ENCODE data around the gene ATP6V0A1. TPM values are rescaled to one million over a fixed set of nuclear protein-coding genes. Genes with fewer than 3 reads are reported as not detected.

The ATP6V0A1 gene
- total RNA-seq, 1 experiment from 2014 or later, result 0.07 TPM

DNA sequence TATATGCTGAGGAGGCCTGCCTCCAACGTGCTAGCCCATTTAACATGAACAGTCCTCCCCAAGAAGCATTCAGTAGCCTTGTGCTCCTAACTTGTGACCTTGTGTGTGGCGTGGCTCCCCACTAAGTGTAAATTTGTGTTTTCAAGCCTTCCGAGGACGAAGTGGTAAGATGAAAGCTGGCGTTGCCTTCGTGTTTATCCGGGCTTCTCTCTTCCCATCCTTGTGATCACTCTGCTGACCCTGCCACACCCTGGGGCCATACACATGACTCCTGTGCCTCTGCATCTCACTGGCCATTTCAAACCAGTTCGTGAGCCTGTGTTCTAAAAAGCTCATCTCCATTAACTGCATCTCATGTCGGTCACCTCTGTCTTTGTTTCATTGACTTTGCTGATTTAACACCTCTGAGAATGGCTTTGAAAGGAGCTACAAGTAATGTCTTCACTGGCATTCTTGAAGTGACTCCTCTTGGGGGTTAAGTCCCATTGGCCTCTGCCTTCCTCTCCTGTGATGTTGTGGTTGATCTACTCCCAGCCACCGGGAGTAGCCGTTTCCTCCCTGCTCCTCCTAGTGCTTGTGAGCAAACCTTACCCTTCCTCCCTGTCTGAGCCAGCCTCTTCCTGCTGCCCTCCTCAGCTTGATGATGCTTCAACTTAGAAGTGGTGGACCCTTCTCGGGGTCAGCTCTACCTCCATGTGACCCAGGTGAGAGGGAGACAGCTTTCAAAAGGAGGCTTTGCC, 49.9 kb downstream of the ATP6V0A1 start:
- Histone ChIP-seq H3K79me2 (ENCODE audit: low read length) (no peaks in the 10 kb centered on the region), H4K20me1 (ENCODE audit: low read length) (no peaks in the 10 kb centered on the region), H3K4me2 (ENCODE audit: low read length) (no peak overlapping the region), H3K4me1 (ENCODE audit: insufficient read depth, low read length) (no peaks in the 10 kb centered on the region), H3K36me3 (ENCODE audit: low read depth, low read length) (no peaks in the 10 kb centered on the region), H2AFZ (ENCODE audit: low read length) (no peak overlapping the region), H3F3A (ENCODE audit: low read length, unreplicated experiment) (no peaks in the 10 kb centered on the region), H3K9me3 (ENCODE audit: low read length) (no peaks in the 10 kb centered on the region), H3K4me3 (ENCODE audit: low read length) (no peak overlapping the region), H3K9me2 (replicated peaks; ENCODE audit: low read length) (no peaks in the 10 kb centered on the region), H3K27me3 (ENCODE audit: low read length) (no peaks in the 10 kb centered on the region), H3K9ac (ENCODE audit: low read length) (no peak overlapping the region), H3K27ac (ENCODE audit: low read length) (no peak overlapping the region)
- no TSS peak for BruUV-seq (replicated peaks)
- DNase-seq, result no peak
- TF ChIP-seq EZH2 (IDR thresholded peaks at IDR 0.05; ENCODE audit: low read length, unreplicated experiment) (no peak), EZH2phosphoT487 (IDR thresholded peaks at IDR 0.05; ENCODE audit: borderline replicate concordance, low read length) (no peak)
- TF ChIP-seq, protein P1, sequence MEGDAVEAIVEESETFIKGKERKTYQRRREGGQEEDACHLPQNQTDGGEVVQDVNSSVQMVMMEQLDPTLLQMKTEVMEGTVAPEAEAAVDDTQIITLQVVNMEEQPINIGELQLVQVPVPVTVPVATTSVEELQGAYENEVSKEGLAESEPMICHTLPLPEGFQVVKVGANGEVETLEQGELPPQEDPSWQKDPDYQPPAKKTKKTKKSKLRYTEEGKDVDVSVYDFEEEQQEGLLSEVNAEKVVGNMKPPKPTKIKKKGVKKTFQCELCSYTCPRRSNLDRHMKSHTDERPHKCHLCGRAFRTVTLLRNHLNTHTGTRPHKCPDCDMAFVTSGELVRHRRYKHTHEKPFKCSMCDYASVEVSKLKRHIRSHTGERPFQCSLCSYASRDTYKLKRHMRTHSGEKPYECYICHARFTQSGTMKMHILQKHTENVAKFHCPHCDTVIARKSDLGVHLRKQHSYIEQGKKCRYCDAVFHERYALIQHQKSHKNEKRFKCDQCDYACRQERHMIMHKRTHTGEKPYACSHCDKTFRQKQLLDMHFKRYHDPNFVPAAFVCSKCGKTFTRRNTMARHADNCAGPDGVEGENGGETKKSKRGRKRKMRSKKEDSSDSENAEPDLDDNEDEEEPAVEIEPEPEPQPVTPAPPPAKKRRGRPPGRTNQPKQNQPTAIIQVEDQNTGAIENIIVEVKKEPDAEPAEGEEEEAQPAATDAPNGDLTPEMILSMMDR (conservative IDR thresholded peaks at IDR 0.05; ENCODE audit: low read depth, low read length), result no peak
- intact Hi-C loops (cut with micrococcal nuclease), result no loop called here
- no peak for ATAC-seq
- ChIA-PET CTCF (no interaction called here), POLR2A (ENCODE audit: unreplicated experiment) (no interaction called here)

DNA sequence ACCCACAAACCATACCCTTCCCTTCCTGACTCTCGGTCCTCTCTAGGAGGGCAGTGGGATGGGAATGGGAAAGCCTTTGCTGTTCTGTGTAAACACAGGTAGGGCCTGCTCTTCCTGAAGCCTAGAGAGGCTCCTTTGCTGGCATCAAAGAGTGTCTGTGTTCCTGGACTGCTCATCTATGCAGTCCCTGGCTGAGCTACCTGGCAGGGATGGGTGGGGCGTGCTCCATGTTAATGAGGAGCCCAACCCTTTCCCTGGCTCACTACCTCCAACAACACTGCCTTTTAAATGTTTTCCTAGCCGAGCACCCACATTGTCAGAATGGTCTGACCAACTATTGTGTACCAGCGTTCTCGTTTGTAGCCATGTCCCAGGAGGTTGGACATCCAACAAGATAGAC, 50.7 kb downstream of the ATP6V0A1 start:
- TF ChIP-seq, protein P1 (conservative IDR thresholded peaks at IDR 0.05; ENCODE audit: low read depth, low read length), result no peak
- TF ChIP-seq EZH2phosphoT487 (IDR thresholded peaks at IDR 0.05; ENCODE audit: borderline replicate concordance, low read length) (no peak), EZH2 (IDR thresholded peaks at IDR 0.05; ENCODE audit: low read length, unreplicated experiment) (no peak)
- Histone ChIP-seq H3F3A (ENCODE audit: low read length, unreplicated experiment) (no peaks in the 10 kb centered on the region), H3K27me3 (ENCODE audit: low read length) (no peaks in the 10 kb centered on the region), H3K4me1 (ENCODE audit: insufficient read depth, low read length) (no peaks in the 10 kb centered on the region), H3K36me3 (ENCODE audit: low read depth, low read length) (no peaks in the 10 kb centered on the region), H3K27ac (ENCODE audit: low read length) (no peak overlapping the region), H2AFZ (ENCODE audit: low read length) (no peak overlapping the region), H3K9me2 (replicated peaks; ENCODE audit: low read length) (no peaks in the 10 kb centered on the region), H4K20me1 (ENCODE audit: low read length) (no peaks in the 10 kb centered on the region), H3K4me2 (ENCODE audit: low read length) (no peak overlapping the region), H3K4me3 (ENCODE audit: low read length) (no peak overlapping the region), H3K79me2 (ENCODE audit: low read length) (no peaks in the 10 kb centered on the region), H3K9ac (ENCODE audit: low read length) (no peak overlapping the region), H3K9me3 (ENCODE audit: low read length) (no peaks in the 10 kb centered on the region)
- BruUV-seq (replicated peaks), result no TSS peak
- ATAC-seq, result no peak
- CTCF ChIA-PET, result no interaction called here
- POLR2A ChIA-PET (ENCODE audit: unreplicated experiment), result no interaction called here
- no peak for DNase-seq
- intact Hi-C loops (cut with micrococcal nuclease), result no loop called here

DNA sequence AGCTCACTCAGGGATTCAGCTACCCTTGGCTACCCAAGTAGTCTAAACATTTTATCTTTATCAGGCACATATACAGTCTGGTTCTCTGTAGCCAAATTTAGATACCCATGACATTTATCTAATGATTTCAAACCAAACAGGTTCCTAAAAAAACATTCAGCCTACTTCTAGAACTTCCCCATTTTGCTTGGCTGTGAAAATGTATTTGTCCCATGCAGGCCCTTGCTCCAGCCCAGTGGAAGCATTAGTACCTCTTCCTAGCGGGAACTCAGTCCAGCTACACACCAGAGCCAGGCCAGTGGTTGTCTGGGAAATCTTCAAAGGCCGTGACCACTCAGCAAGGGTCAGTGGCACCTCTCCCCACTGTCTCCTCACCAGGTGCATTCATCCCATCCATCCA, 51.2 kb downstream of the ATP6V0A1 start:
- DNase-seq (no peak), ATAC-seq (no peak)
- Histone ChIP-seq H3K9me3 (ENCODE audit: low read length) (no peaks in the 10 kb centered on the region), H3F3A (ENCODE audit: low read length, unreplicated experiment) (no peaks in the 10 kb centered on the region), H4K20me1 (ENCODE audit: low read length) (no peaks in the 10 kb centered on the region), H3K9me2 (replicated peaks; ENCODE audit: low read length) (no peaks in the 10 kb centered on the region), H3K27me3 (ENCODE audit: low read length) (no peaks in the 10 kb centered on the region), H3K9ac (ENCODE audit: low read length) (no peak overlapping the region), H3K36me3 (ENCODE audit: low read depth, low read length) (no peaks in the 10 kb centered on the region), H3K4me3 (ENCODE audit: low read length) (no peak overlapping the region), H3K79me2 (ENCODE audit: low read length) (no peaks in the 10 kb centered on the region), H3K27ac (ENCODE audit: low read length) (no peak overlapping the region), H2AFZ (ENCODE audit: low read length) (no peak overlapping the region), H3K4me2 (ENCODE audit: low read length) (no peak overlapping the region), H3K4me1 (ENCODE audit: insufficient read depth, low read length) (no peaks in the 10 kb centered on the region)
- intact Hi-C loops (cut with micrococcal nuclease), result no loop called here
- TF ChIP-seq, protein P1 (conservative IDR thresholded peaks at IDR 0.05; ENCODE audit: low read depth, low read length), result no peak
- TF ChIP-seq EZH2 (IDR thresholded peaks at IDR 0.05; ENCODE audit: low read length, unreplicated experiment) (no peak), EZH2phosphoT487 (IDR thresholded peaks at IDR 0.05; ENCODE audit: borderline replicate concordance, low read length) (no peak)
- CTCF ChIA-PET, result no interaction called here
- POLR2A ChIA-PET (ENCODE audit: unreplicated experiment), result no interaction called here
- no TSS peak for BruUV-seq (replicated peaks)

Measured in PC-3 (cell line).